Smooth muscle cell (in vitro differentiated cells): ENCODE results near the gene LAMA5. TPM values are rescaled to one million over a fixed set of nuclear protein-coding genes. Genes with fewer than 3 reads are reported as not detected.

Experiments used
- DNase-seq: peaks from one replicate; lab custom pipeline; 2025; ENCODE audit not compliant: unreplicated experiment; lab: John Stamatoyannopoulos, UW
- H2AFZ ChIP-seq: fragments of 200-600 bp; sonication (generic); 2 replicates; pipeline ENCODE4 v1.6.0; 2016; ENCODE audit warnings: antibody characterized with exemption, low read depth, mild to moderate bottlenecking
- H3F3A ChIP-seq: fragments of 200-600 bp; sonication (generic); 2 replicates; pipeline ENCODE4 v1.6.0; 2017; ENCODE audit warnings: antibody characterized with exemption, low read depth
- H3K27ac ChIP-seq: fragments of 200-600 bp; sonication (generic); 2 replicates; pipeline ENCODE4 v1.5.1; 2016; ENCODE audit warnings: low read depth, mild to moderate bottlenecking
- H3K27me3 ChIP-seq: fragments of 200-600 bp; sonication (generic); 2 replicates; pipeline ENCODE4 v1.6.1; 2016; ENCODE audit warnings: low read depth, mild to moderate bottlenecking
- H3K36me3 ChIP-seq: fragments of 200-600 bp; sonication (generic); 2 replicates; pipeline ENCODE4 v1.5.1; 2016; ENCODE audit warnings: low read depth
- H3K4me1 ChIP-seq: fragments of 200-600 bp; sonication (generic); 2 replicates; pipeline ENCODE4 v1.5.1; 2016; ENCODE audit warnings: low read depth
- H3K4me2 ChIP-seq: fragments of 200-600 bp; sonication (generic); 2 replicates; pipeline ENCODE4 v1.6.0; 2016; ENCODE audit warnings: mild to moderate bottlenecking
- H3K4me3 ChIP-seq: fragments of 200-600 bp; sonication (generic); 2 replicates; pipeline ENCODE4 v1.5.1; 2016; ENCODE audit warnings: mild to moderate bottlenecking
- H3K79me2 ChIP-seq: fragments of 200-600 bp; sonication (generic); 2 replicates; pipeline ENCODE4 v1.6.0; 2016; ENCODE audit warnings: low read depth, mild to moderate bottlenecking
- H3K9ac ChIP-seq: fragments of 200-600 bp; sonication (generic); 2 replicates; pipeline ENCODE4 v1.6.0; 2016; ENCODE audit warnings: low read depth
- H3K9me3 ChIP-seq: fragments of 200-600 bp; sonication (generic); replicated peaks from 2 replicates; pipeline ENCODE4 v1.5.1; 2016; ENCODE audit warnings: low read depth
- H4K20me1 ChIP-seq: fragments of 200-600 bp; sonication (generic); 2 replicates; pipeline ENCODE4 v1.6.0; 2016; ENCODE audit warnings: low read depth
- CTCF ChIP-seq: fragments of 200-600 bp; sonication (generic); IDR thresholded peaks from 2 replicates; pipeline ENCODE4 v1.5.1; 2017; ENCODE audit warnings: borderline replicate concordance, mild to moderate bottlenecking, antibody characterized with exemption; ENCODE audit not compliant: insufficient read depth, poor library complexity, severe bottlenecking
- whole genome bisulfite sequencing: methylation state at CpG from one replicate; pipeline ENCODE4 v1.1.7; 2016; ENCODE audit warnings: low lambda C conversion rate; 5-methylcytosine and 5-hydroxymethylcytosine counted together
- polyA plus RNA-seq: library from polyadenylated mRNA; unstranded; fragments of >200 nt; fragmentation: Nextera tagmentation; extraction: Ambion mirVana; gene quantifications from 2 replicates; pipeline ENCODE4 v1.2.1, GENCODE V29; 2016
- total RNA-seq: library from RNA; depleted of rRNA; stranded (reverse); fragments of >200 nt; gene quantifications from 2 replicates; pipeline ENCODE4 v1.2.3, GENCODE V29; 2014

The LAMA5 gene
- total and polyA plus RNA-seq, 2 experiments from 2014 or later: 27.5 to 27.6 TPM

- Histone ChIP-seq H3K4me2 (no peak overlapping the region), H3K27me3 (no peaks in the 10 kb centered on the region), H3K36me3 (no peaks in the 10 kb centered on the region), H3K27ac (no peak overlapping the region), H3K79me2 (no peaks in the 10 kb centered on the region), H3K9me3 (no peaks in the 10 kb centered on the region), H3K9ac (no peak overlapping the region), H4K20me1 (no peaks in the 10 kb centered on the region), H3K4me1 (no peaks in the 10 kb centered on the region), H2AFZ (no peak overlapping the region), H3F3A (no peaks in the 10 kb centered on the region), H3K4me3 (no peak overlapping the region)
- WGBS: 97% methylated on average over 33 of the region's 34 CpGs
- no peak for DNase-seq
- no peak for TF ChIP-seq CTCF
Observed at GRCh38 chr20:62332989-62333819, 33.9 kb downstream of the LAMA5 start.

- H2AFZ ChIP-seq: no peak overlapping the region
- WGBS: 89% methylated on average over 13 of the region's 16 CpGs
- TF ChIP-seq CTCF: no peak
- no peak overlapping the region for H3K4me3 ChIP-seq
- no peaks in the 10 kb centered on the region for H3K79me2 ChIP-seq
- no peak overlapping the region for H3K4me2 ChIP-seq
- no peak overlapping the region for H3K27ac ChIP-seq
- no peak for DNase-seq
- H3K4me1 ChIP-seq: no peaks in the 10 kb centered on the region
- H3K9me3 ChIP-seq: no peaks in the 10 kb centered on the region
- H4K20me1 ChIP-seq: no peaks in the 10 kb centered on the region
- no peaks in the 10 kb centered on the region for H3F3A ChIP-seq
- no peaks in the 10 kb centered on the region for H3K27me3 ChIP-seq
- no peaks in the 10 kb centered on the region for H3K36me3 ChIP-seq
- no peak overlapping the region for H3K9ac ChIP-seq
Observed at GRCh38 chr20:62332421-62332820, 34.7 kb downstream of the LAMA5 start.

- Histone ChIP-seq H3K9me3 (no peaks in the 10 kb centered on the region), H2AFZ (no peak overlapping the region), H3K27ac (no peak overlapping the region), H3K4me1 (no peaks in the 10 kb centered on the region), H3K9ac (no peak overlapping the region), H3F3A (no peaks in the 10 kb centered on the region), H3K4me2 (no peak overlapping the region), H3K79me2 (no peaks in the 10 kb centered on the region), H3K4me3 (no peak overlapping the region), H3K27me3 (no peaks in the 10 kb centered on the region), H3K36me3 (no peaks in the 10 kb centered on the region), H4K20me1 (no peaks in the 10 kb centered on the region)
- TF ChIP-seq CTCF: no peak
- WGBS: 98% methylated on average over 19 of the region's 19 CpGs
- no peak for DNase-seq
Observed at GRCh38 chr20:62331347-62331746, 35.8 kb downstream of the LAMA5 start.
